Inferior parietal cortex (tissue), 1 donor: Measurements from ENCODE around the gene SCN2B.
"Not testable (repeated sequence)": the region's sequence is repeated elsewhere in the genome, so short reads cannot be mapped to it uniquely, and the experiment has no call there.

Source experiments
- DNase-seq: peaks from one replicate; pipeline ENCODE4 v3.0.0-alpha.2; 2016; ENCODE audit errors: extremely low spot score

The SCN2B gene

DNA sequence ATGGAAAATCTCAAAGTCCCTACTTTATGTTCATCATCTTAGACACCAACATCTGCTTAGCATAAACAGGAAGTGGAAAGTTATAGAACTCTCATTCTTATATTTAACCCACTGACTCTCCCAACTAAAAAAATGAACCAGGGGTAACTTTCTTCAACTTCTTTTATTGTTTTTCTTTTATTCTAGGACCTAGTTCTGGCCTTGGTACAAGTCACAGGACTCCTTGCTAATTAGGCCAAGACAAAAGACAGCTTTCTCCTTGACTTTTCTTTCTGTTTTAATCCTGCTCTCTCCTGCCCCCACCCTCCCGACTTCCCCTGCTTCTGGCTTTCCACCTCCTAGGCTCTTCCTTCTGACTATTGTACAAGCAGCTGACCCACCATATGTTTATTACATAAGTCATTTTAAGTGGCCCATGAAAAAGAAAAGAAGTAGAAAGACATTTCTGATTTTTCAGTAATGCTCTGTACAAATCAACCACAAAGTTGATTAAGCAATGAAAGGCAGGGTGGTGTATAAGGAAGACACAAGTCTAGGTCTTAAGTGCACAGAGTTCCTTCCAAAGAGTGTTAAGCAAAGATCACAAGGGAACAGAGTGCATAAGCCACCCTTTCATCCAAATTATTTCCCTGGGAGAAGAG, 30.1 kb upstream of the SCN2B start:
- DNase-seq = no peak

- no peak for DNase-seq
Observed at GRCh38 chr11:118205606-118206378, 29.4 kb upstream of the SCN2B start.

DNA sequence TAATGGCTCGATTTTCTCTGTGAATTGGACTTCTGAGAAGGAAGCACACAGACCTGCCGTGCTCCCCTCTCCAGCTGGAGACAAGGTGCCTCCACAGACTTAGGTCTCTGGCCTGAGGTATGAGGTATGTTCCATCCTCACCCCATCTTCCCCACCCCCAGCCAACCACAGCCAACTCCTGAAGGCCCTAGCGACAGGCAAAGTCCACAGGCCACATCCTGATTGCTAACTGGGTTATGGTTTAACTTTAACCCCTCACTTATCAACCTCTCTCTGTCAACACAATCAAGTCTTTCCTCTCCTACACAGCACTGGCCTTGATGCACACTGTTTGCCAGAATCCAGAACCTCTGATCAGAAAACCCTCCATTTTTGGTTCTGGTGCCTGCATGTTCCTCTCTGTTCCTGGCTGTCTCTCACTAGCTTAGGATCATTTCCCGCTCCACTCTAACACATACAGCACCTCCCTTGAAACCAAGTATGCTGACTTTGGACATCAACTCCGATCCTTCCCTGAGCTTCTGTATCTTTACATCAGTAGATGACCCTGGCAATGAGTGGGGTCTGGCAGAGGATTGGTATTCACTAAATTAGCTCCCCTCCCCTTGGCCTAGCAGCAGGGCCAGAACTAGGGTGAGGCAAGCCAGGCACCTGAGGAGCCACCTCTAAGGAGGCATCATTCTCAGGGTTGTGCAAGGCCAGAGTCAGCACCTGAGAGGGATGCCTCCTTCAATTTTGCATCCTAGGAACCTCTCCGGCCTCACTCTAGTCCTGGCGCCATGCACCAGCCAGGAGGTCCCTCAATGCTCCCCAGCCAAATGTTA, 26.4 kb upstream of the SCN2B start:
- DNase-seq = no peak

GRCh38 chr11:118201966-118202365, 25.5 kb upstream of the SCN2B start:
- no peak for DNase-seq

DNA sequence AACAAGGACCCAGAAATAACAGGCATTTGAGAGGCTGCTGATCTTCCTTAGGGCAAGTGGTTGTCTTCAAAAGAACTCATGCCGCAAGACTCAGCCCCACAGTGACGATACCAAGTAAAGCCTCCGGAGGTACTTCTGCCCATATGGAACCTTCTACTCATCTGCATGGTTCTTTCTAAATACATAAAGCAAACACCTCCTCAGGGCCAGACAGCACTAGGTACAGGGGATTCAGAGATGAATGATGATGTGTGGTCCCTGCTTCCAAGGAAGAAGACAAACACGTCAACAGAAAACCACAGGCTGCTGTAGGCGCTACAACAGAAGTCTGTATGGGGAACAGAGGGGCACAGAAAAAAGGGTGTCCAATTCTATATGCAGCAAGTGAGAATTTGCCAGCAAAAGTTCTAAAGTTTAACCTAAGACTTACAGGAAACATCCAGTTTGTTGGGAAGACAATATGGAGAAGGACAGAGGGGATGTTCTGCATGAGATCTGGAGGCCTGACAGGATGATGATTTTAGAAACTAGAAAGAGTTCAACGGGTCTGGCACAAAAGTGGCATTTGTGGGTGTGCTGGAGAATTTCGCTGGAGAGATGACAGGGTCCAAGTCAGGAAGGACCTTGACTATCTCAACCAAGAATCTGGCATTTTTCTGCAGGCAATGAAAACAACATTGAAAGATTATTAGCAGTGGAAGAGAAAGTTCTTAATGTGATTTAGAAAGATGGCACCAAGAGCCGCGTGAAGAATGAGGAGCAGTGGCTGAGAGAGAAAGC, 24.7 kb upstream of the SCN2B start:
- no peak for DNase-seq

DNA sequence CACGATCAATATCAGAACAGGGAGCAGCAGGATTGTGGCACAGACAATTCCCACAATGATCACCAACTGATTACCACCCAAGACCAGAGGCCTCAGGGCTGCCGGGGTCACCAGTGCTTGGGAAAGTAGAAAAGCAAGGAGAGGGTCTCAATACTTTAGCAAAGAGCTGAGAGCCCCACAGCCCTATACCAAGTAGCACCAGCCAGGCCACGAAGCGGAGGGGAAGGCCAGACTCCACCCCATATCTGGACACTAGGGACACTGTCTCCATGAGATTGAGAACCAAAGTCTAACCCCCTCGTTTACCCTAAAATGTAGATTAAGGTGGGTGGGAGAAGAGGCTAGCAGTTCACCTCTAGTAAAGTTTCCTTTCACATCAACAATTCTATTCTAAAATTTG, 24.1 kb upstream of the SCN2B start:
- no peak for DNase-seq

- DNase-seq = no peak
Observed at GRCh38 chr11:118199135-118199534, 22.7 kb upstream of the SCN2B start.

DNA sequence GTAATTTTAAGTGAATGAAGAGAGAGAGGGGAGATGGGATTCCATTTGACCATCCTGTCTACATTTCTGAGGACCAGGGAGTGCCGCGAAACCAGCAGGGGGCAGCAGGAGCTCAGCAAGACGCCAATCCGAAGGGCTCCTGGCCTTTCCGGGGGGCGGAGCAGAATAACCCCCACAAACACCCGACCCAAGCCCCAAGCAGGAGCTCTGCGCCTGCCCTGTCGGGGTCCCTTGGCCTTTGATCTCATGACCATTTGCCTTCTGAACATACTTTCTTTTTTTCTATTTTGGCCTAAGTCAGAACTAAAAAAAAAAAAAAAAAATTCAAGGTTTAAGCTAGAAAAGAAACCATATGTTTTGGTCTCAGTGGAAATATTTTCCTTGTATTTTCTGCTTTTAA, 21.9 kb upstream of the SCN2B start:
- DNase-seq = peak; percentile 77

DNA sequence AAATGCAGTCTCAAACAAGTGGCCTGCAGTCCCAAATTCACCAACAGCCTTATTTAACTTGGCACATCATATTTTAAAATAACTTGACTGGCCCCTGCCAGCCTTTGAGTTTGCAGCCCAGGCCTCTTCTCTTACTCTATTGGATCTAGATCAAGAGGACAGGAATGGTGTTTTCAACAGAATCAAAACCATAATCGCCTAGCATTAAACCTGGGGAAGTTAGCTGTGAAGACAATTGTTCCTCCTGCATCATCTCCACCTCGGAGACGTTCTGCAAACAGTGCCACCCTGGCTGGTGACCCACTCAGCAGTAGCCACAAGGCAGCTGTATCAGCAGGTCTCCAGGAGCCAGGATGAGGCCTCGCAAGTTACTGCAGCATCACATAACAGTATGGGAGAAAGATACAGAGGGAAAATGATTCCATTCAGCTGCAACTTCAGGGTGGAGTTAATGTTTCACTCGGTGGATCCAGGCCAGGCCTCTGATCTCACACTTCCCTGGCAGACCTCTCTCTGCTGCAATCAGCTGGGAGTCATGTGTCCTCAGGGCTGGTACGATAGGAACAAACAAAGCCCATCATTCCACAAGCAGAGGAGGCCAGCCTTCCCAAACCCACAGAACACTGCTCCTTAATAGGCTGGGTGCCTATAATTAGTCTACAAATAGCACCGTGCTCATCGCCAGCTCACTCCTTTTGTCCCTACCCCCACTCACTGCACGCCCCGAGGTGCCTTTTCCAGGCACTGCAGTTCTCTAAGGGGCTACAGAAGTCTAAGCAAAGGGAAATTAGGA, 18.6 kb upstream of the SCN2B start:
- DNase-seq = peak; percentile 76

- DNase-seq = no peak
Observed at GRCh38 chr11:118193910-118194566, 17.6 kb upstream of the SCN2B start.

- DNase-seq = not testable (repeated sequence)
Observed at GRCh38 chr11:118192817-118193216, 16.4 kb upstream of the SCN2B start.

DNA sequence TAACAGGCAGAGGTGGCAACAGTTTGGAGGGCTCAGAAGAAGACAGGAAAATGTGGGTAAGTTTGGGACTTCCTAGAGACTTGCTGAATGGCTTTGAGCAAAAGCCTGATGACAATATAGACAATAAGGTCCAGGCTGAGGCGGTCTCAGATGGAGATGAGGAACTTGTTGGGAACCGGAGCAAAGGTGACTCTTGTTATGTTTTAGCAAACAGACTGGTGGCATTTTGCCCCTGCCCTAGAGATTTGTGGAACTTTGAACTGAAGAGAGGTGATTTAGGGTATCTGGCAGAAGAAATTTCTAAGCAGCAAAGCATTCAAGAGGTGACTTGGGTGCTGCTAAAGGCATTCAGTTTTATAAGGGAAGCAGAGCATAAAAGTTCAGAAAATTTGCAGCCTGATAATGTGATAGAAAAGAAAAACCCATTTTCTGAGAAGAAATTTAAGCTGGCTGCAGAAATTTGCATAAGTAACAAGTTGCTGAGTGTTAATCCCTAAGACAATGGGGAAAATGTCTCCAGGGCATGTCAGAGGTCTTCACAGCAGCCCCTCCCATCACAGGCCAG, 14.6 kb upstream of the SCN2B start:
- not testable (repeated sequence) for DNase-seq

- DNase-seq = no peak
Observed at GRCh38 chr11:118186346-118187107, 10.1 kb upstream of the SCN2B start.

DNA sequence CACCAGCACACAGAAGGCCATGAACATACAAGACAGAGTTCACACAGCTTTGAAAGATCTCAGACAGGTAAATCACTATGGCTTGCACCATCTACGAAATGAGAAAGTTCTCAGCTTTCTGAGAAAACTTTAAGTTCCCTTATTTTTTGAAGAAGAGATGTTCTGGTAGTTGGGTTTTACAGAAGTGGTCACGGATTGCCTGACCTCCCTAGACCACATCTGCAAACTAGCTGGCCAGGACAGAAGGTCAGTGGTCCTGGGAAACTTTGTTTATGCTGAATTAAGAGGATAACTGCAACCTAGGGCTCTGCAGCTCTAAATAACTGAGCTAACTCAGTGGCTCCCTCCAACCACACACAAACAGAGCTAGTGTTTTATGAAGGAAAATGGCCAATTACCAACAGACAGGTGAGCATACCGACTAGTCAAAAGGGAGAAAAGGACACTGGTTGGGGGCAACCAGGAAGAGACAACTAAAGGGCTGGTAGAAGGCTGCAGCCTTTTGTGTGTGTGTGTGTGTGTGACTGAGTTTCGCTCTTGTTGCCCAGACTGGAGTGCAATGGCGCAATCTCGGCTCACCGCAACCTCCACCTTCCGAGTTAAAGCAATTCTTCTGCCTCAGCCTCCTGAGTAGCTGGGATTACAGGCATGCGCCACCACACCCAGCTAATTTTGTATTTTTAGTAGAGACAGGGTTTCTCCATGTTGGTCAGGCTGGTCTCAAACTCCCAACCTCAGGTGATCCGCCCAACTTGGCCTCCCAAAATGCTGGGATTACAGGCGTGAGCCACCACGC, 8.5 kb upstream of the SCN2B start:
- no peak for DNase-seq

DNA sequence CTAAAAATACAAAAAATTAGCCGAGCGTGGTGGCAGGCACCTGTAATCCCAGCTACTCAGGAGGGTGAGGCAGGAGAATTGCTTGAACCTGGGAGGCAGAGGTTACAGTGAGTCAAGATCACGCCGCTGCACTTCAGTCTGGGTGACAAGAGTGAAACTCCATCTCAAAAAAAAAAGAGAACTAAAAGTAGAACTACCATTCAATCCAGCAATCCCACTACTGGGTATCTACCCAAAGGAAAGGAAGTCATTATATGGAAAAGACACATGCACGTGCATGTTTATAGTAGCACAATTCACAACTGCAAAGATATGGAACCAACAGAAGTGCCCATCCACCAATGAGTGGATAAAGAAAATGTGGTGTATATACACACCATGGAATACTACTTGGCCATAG, 7.3 kb upstream of the SCN2B start:
- DNase-seq = not testable (repeated sequence)

DNA sequence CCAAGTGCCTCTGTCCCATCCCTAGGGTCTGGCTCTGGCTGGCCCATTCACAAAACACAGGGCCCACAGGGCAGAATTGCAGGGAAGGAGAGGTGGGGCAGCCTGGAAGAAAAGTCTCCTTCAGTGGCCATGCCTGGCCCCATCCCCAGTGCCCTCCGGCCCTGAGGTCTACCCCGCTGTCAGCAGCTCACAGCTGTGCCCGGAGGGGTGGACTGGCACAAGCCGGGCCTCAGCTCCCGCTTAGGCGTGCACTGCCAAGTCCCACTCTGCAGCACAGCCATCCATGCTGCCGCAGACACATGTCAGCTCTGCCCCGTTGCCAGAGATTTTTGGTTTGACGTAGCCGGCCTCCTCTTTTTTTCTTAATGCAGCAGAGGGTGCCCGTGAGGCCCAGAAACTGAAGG, 3.9 kb upstream of the SCN2B start:
- peak; percentile 91 for DNase-seq

DNA sequence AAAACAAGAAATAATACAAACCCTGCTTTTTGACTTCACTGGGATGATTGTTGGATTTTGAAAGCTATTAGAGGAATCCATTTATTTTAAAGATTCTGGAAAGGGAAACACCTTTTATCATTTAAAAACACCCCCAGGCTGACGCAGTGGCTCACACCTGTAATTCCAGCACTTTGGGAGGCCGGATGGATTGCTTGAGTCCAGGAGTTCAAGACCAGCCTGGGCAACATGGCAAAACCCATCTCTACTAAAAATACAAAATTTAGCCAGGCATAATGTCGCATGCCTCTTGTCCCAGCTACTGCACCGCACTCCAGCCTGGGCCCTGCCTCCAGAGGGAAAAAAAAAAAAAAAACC, 317 bp upstream of the SCN2B start:
- DNase-seq = no peak
